Superior temporal gyrus (tissue), 1 donor: Measurements from ENCODE around the gene MIF4GD.

Source experiments
- DNase-seq: peaks from one replicate; pipeline ENCODE4 v3.0.0-alpha.2; 2016; ENCODE audit errors: extremely low spot score

Gene MIF4GD

GRCh38 chr17:75237100-75238014 is 33.7 kb downstream of the MIF4GD start:
- no peak for DNase-seq

GRCh38 chr17:75232786-75233185 is 38.2 kb downstream of the MIF4GD start:
- no peak for DNase-seq

- no peak for DNase-seq
These were observed 39.1 kb downstream of the MIF4GD start for GRCh38 chr17:75231741-75232464.

DNA sequence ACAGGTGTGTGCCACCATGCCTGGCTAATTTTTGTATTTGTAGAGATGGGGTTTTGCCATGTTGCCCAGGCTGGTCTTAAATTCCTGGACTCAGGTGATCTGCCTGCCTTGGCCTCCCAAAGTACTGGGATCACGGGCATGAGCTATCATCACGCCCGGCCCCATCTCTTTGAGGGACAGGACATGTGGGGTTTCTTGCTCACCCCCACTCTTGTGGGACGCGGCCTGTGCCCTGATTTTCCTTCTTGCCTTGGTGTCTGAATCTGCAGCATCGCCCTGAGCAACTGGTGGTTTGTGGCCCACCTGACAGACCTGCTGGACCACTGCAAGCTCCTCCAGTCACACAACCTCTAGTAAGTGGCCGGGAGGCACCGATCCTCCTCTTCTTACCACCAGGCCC is 40.0 kb downstream of the MIF4GD start:
- DNase-seq: no peak

GRCh38 chr17:75228847-75229246 is 42.2 kb downstream of the MIF4GD start:
- DNase-seq: no peak

DNA sequence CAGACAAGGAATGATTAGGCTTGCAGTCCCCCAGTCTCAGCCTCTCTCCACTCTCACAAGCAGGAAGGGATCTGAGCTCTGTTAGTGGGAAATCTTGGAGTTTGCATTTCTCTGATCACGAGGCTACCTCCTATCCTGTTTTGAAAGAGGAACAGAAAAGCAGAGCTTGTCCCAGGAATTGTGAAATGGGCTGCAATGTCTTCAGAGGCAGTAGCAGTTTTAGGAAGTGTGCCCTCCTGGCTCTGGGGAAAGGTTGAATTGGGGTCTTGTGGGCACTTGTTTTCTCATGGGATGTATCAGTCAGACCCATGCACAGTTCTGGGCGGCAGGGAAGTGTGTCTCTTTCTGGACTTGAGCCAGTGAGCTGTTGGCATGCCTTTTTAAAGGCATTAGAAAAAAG is 42.7 kb downstream of the MIF4GD start:
- peak; percentile 46 for DNase-seq

- DNase-seq: no peak
These were observed 43.3 kb downstream of the MIF4GD start for GRCh38 chr17:75227729-75228128.

DNA sequence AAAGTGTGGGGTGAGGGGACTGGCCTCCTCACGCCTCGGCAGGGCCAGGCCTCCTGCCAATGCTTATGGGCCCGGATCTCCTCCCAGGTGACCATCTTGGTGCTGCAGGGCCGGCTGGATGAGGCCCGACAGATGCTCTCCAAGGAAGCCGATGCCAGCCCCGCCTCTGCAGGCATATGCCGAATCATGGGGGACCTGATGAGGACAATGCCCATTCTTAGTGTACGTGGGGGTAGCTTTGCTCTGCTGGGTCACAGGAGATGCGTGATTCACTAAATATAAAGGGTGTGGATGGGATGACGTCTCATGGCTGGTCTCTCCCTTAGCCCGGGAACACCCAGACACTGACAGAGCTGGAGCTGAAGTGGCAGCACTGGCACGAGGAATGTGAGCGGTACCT is 46.0 kb downstream of the MIF4GD start:
- DNase-seq: no peak

DNA sequence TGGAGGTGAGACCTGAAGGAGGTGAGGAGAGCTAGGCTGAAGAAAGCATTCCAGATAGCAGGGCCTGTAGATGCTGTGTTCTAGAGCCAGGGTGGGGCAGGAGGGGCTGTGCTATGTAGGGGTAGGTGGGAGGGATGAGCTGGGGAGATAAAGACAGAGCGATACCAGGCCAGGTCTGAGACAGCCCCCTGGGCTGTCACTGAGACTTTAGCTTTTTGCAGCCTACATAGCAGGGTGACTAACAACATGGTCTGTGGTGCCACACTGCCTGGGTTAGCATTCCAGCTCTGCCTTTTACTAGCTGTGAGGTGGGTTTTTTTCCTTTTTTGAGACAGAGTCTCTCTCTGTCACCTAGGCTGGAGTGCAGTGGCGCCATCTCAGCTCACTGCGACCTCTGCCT is 51.2 kb downstream of the MIF4GD start:
- DNase-seq: no peak

DNA sequence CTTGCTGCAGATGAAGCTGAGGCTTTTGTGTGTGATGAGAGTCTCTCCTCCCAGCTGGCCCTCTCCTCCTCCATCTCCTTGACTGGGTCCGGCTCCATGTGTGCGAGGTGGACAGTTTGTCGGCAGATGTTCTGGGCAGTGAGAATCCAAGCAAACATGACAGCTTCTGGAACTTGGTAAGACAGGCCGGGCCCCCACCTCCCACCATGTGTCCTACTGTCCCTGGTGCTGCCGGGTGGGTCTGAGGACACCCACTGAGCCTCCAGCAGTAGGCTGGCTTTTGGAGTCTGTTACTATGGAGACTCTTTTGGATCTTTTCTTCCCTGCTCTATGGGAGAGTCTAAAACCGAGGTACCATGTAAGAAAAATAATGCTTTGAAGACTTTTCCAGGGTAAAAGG is 52.9 kb downstream of the MIF4GD start:
- no peak for DNase-seq
